ENCODE measurements around the gene FFAR3.

DNA sequence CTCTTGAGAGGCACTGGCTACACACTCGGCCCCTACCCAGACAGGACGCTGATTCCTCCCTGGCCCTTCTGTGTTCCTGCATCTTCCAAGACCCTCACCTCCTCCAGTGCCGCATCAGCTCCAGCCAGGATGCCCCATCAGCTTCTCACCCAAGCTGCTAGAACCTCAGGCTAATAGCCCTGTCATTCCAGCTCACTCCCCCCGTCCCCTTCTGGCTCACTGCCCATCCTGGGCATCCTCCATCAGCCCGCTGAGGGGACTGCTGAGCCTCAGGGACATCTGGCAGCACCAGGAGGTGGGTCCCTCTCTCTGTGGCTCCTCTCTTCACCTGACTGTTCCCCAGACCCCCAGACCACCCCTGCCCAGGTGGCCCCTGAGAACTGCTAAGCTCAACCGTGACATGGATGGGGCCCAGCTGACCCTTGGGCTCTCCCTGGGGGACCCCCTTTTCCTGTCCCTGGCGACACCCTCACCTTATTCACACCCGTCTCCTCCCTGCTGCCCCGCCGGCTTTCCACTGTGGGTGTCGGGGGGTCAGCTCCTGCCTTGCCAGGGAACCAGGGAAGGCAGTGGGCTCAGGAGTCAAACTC is 4.8 kb downstream of the FFAR3 start:
- TF ChIP-seq POLR2A (IDR thresholded peaks at IDR 0.05; ENCODE audit: low read depth, low read length) (no peak), POLR2AphosphoS5 (IDR thresholded peaks at IDR 0.05; ENCODE audit: low read depth, low read length) (no peak), TAF1 (IDR thresholded peaks at IDR 0.05; ENCODE audit: borderline replicate concordance, low read depth, low read length) (no peak)

All from GM12892 (cell line).